ENCODE measurements around the gene KDM1B.

KDM1B gene

GRCh38 chr6:18262702-18263417, 107.6 kb downstream of the KDM1B start:
- no peak for DNase-seq (ENCODE audit: low spot score)

DNA sequence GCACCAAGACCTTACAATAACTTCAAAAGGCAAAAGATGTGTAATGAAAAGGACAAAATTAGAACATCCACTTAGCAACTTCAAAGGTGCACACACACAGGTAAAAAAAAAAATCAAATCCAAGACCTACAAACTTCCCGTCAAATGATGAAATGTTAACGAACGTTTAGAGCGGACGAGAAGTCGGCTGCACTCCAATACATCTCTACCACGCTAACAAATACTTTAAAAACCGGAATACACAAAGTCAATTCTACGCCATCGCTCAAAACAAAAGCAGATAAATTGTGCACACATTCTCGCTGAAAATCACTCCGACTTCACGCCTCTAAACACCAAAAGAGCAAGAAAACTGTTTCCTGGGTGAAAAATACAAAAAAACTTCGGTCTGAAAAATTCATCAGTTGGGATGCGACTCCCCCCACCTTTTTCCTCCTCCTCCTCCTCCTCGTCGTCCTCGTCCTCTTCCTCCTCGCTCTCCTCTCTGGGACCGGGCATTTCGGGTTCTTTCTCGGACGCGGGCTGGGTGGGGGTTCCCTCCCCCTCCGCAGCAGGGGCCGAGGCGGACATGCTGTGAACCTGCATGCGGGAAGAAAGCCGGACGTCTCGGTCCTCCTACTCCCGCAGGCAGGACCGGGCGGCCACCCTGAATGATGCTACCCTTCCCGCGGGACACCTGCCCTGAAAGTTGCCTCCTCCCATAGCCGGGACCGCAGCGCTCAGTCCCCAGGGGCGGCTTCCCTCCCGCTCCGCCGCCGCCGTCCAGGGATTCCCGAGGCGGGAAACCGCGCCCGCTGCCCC, 108.4 kb downstream of the KDM1B start:
- no peak for DNase-seq (ENCODE audit: low spot score)

GRCh38 chr6:18264219-18264922, 109.1 kb downstream of the KDM1B start, which contains the start of gene DEK:
DEK (minus strand) TSS chr6:18264530; CDS start chr6:18263987, 543 bp downstream.
- DNase-seq (ENCODE audit: low spot score) = peak; percentile 95

DNA sequence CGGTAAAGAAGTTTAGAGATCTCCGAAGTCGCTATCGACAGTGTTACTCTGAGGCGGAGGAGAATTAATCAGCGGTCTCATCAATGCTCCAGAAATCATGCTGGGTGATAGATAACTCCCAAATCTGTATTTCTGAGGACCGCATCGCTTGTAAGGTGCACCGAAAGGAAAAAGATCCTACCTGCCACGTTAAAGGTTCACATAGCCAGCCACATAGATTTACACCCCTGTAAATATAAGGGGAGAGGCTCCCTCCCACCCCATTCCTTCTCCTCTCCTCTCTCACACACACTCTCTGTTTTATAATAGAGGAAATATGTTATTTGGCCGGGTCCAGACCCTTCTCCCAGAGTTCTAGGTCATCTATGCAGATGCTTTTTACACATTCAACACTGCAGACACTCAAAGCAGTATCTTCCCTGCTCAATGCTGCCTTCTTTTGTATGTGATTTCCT, 109.7 kb downstream of the KDM1B start:
- DNase-seq (ENCODE audit: low spot score) = no peak

- DNase-seq (ENCODE audit: low spot score) = no peak
Observed at GRCh38 chr6:18265787-18266522, 110.7 kb downstream of the KDM1B start.

GRCh38 chr6:18266523-18266912, 111.3 kb downstream of the KDM1B start:
- no peak for DNase-seq (ENCODE audit: low spot score)

- no peak for DNase-seq (ENCODE audit: low spot score)
Observed at GRCh38 chr6:18268066-18268465, 112.8 kb downstream of the KDM1B start.

GRCh38 chr6:18269253-18269652, 114.0 kb downstream of the KDM1B start:
- no peak for DNase-seq (ENCODE audit: low spot score)

- no peak for DNase-seq (ENCODE audit: low spot score)
Observed at GRCh38 chr6:18269717-18270116, 114.5 kb downstream of the KDM1B start.

DNA sequence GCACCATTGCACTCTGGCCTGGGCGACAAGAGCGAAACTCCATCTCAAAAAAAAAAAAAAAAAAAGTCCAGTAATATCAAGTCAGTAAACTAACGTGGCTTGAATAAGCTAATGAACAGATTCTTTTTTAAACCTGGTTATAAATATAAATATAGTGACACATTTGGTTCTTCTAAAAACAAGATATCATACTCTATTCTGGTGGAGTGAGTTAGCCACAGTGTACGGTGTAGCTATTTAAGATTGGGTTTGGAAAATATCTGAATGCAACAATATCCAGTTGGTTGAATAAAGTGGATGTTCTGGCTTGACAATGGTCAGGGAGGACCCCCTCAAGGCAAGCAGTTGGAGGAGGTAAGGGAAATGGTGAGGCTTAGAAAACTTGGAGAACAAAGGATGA, 115.0 kb downstream of the KDM1B start:
- DNase-seq (ENCODE audit: low spot score) = no peak

Measured in iPS-NIHi11 (cell line).